Esophagus muscularis mucosa (tissue), 4 donors: ENCODE results near the gene ZFPM1. TPM values are rescaled to one million over a fixed set of nuclear protein-coding genes. Genes with fewer than 3 reads are reported as not detected.

ENCODE experiments used
- DNase-seq: peaks from one replicate; pipeline ENCODE4 v3.0.0-alpha.2; 2017; ENCODE audit errors: extremely low spot score
- H3K27ac ChIP-seq, 4 donors: fragments of 200-600 bp; sonication (generic); replicated peaks in 1 of 4; 1 replicate in 3 of 4; 2 replicates in 1 of 4; pipeline ENCODE4 v1.5.1; 2016 to 2019; ENCODE audit warnings: mild to moderate bottlenecking in 1 of 4
- H3K27me3 ChIP-seq, 4 donors: fragments of 200-600 bp; sonication (generic); one replicate each; pipeline versions ENCODE4 v1.5.1 to v1.6.0; 2016 to 2019
- H3K36me3 ChIP-seq, 4 donors: fragments of 200-600 bp; sonication (generic); one replicate each; pipeline ENCODE4 v1.5.1; 2016 to 2019
- H3K4me1 ChIP-seq, 4 donors: fragments of 200-600 bp; sonication (generic); one replicate each; pipeline ENCODE4 v1.5.1; 2016 to 2019
- H3K4me3 ChIP-seq, 4 donors: fragments of 200-600 bp; sonication (generic); 1 replicate in 2 of 4; 2 replicates in 2 of 4; pipeline ENCODE4 v1.5.1; 2016 to 2019; ENCODE audit warnings: mild to moderate bottlenecking in 4 of 4, moderate library complexity in 1 of 4
- H3K9me3 ChIP-seq, 4 donors: fragments of 200-600 bp; sonication (generic); 1 replicate in 3 of 4; 2 replicates in 1 of 4; pipeline ENCODE4 v1.5.1; 2016 to 2019
- CTCF ChIP-seq, 3 experiments: fragments of 200-600 bp in 2 of 3; fragments of 450-650 bp in 1 of 3; sonication (generic) in 2 of 3; IDR thresholded peaks; one replicate each; pipeline ENCODE4 v1.5.1; 2017 to 2019; ENCODE audit warnings: antibody characterized with exemption in 3 of 3, mild to moderate bottlenecking in 2 of 3, moderate library complexity in 1 of 3
- EP300 ChIP-seq: sonication (generic); formaldehyde crosslinking; IDR thresholded peaks from one replicate; pipeline ENCODE4 v1.6.1; 2017; ENCODE audit warnings: antibody characterized with exemption
- POLR2A ChIP-seq: fragments of 450-650 bp; IDR thresholded peaks from one replicate; pipeline ENCODE4 v1.6.1; 2017; ENCODE audit warnings: antibody characterized with exemption, moderate library complexity, mild to moderate bottlenecking, low read depth
- POLR2AphosphoS5 ChIP-seq, 2 donors: sonication (generic); formaldehyde crosslinking; IDR thresholded peaks; one replicate each; pipeline ENCODE4 v1.6.1; 2017; ENCODE audit warnings: antibody characterized with exemption in 2 of 2
- WGBS: methylation state at CpG from one replicate; pipeline ENCODE4 v1.1.5; 2018; 5-methylcytosine and 5-hydroxymethylcytosine counted together
- intact Hi-C: fragments of 100-400 bp; cut with DNase I; formaldehyde crosslinking; loops from one replicate; pipeline ENCODE4 v1.15.1; 2023
- total RNA-seq, 4 donors: library from RNA; depleted of rRNA; stranded (reverse); fragments of >200 nt; gene quantifications; one replicate each; pipeline versions ENCODE4 v1.1.0 to v1.2.1, GENCODE V29; 2016

Gene ZFPM1
- total RNA-seq, 4 donors from 2014 or later: 0.42 to 1.4 (median 1.0) TPM

DNA sequence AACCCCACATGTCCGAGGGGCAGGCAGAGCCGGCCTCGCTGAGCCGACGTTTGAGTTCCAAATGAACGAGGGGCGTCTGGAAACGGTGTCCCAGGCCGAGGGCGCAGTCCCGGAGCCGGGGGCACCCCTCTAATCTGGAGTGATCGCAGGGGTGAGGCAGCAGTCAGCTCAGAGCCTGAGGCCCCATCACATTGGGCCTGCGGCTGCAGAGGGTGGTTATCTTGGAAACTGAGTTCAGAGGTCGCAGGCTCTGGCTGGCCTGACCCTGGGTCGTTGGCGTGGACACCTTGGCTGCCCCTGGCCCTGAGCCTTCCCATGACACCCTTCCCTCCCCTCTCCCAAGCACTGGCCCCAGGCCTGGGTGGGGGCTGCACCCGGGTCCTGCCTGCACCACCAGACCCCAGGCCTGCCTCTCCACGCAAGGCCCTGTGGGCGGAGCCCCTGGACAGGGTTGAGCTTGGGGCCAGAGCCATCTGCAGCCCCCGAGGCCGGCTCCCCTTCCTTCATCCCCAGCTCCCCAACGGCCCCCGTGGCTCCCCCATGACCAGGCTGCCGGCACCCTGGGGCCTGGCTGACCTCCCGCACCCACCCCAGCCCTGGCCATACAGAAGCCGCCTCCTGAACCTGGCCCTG, 45.6 kb downstream of the ZFPM1 start:
- DNase-seq: no peak
- no peak overlapping the region for H3K4me3 ChIP-seq
- no peaks in the 10 kb centered on the region for H3K9me3 ChIP-seq
- no peaks in the 10 kb centered on the region for H3K36me3 ChIP-seq
- intact Hi-C loops: no loop called here
- H3K27me3 ChIP-seq: peaks cover 0 to 37% (median 0%) of the 10 kb centered on the region in 4 donors
- H3K27ac ChIP-seq: no peak overlapping the region
- WGBS: 60% methylated on average over 1 of the region's 27 CpGs
- TF ChIP-seq CTCF (IDR thresholded peaks at IDR 0.05): no peak
- TF ChIP-seq POLR2AphosphoS5 (IDR thresholded peaks at IDR 0.05): no peak
- no peak for TF ChIP-seq POLR2A
- TF ChIP-seq EP300: no peak
- H3K4me1 ChIP-seq: peaks cover 0 to 16% (median 8%) of the 10 kb centered on the region in 4 donors

DNA sequence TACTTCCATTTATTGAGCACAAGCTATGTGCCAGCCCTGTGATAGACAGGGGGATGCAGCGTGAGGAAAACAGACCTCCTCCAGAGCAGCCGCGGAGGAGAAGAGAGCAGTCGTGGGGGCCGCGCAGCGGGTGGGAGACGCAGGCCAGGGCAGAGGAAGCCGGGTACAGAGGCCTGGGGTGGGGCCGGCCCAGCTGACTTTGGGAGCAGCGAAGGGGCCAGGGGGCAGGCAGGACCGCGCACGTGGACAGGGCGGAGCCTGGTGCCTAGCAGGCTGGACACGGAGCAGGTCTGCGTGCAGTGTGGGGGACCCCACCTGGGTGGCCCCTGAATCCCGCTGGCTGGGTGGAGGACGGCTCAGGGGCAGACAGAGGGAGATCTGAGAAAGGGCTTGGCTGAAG, 46.2 kb downstream of the ZFPM1 start:
- intact Hi-C loops: no loop called here
- DNase-seq: no peak
- Histone ChIP-seq H3K4me1 (peaks cover 0 to 16% (median 8%) of the 10 kb centered on the region in 4 donors), H3K36me3 (no peaks in the 10 kb centered on the region), H3K27me3 (peaks cover 0 to 41% (median 0%) of the 10 kb centered on the region in 4 donors), H3K9me3 (no peaks in the 10 kb centered on the region), H3K27ac (no peak overlapping the region), H3K4me3 (no peak overlapping the region)
- 80% methylated on average over 11 of the region's 19 CpGs for WGBS
- TF ChIP-seq POLR2AphosphoS5 (IDR thresholded peaks at IDR 0.05): no peak
- TF ChIP-seq EP300: no peak
- TF ChIP-seq POLR2A: no peak
- TF ChIP-seq CTCF (IDR thresholded peaks at IDR 0.05): no peak

GRCh38 chr16:88499836-88500251, 46.8 kb downstream of the ZFPM1 start:
- Histone ChIP-seq H3K36me3 (no peaks in the 10 kb centered on the region), H3K9me3 (no peaks in the 10 kb centered on the region), H3K4me3 (no peak overlapping the region), H3K27ac (no peak overlapping the region), H3K27me3 (peaks cover 0 to 44% (median 0%) of the 10 kb centered on the region in 4 donors), H3K4me1 (peaks cover under 1 to 16% (median 8%) of the 10 kb centered on the region in 4 donors)
- DNase-seq: no peak
- TF ChIP-seq POLR2AphosphoS5 (IDR thresholded peaks at IDR 0.05) (no peak), CTCF (IDR thresholded peaks at IDR 0.05) (no peak), EP300 (no peak), POLR2A (no peak)
- 20% methylated on average over 1 of the region's 23 CpGs for whole genome bisulfite sequencing
- intact Hi-C loops: no loop called here

GRCh38 chr16:88500255-88500661, 47.2 kb downstream of the ZFPM1 start:
- 87% methylated on average over 15 of the region's 17 CpGs for WGBS
- TF ChIP-seq EP300: no peak
- no peak for TF ChIP-seq POLR2A
- TF ChIP-seq POLR2AphosphoS5 (IDR thresholded peaks at IDR 0.05): no peak
- TF ChIP-seq CTCF (IDR thresholded peaks at IDR 0.05): no peak
- no peak overlapping the region for H3K27ac ChIP-seq
- H3K27me3 ChIP-seq: peaks cover 0 to 47% (median 0%) of the 10 kb centered on the region in 4 donors
- H3K36me3 ChIP-seq: no peaks in the 10 kb centered on the region
- H3K4me1 ChIP-seq: peaks cover 5 to 18% (median 8%) of the 10 kb centered on the region in 4 donors
- no peak overlapping the region for H3K4me3 ChIP-seq
- no peak for DNase-seq
- H3K9me3 ChIP-seq: no peaks in the 10 kb centered on the region
- intact Hi-C loops: no loop called here

DNA sequence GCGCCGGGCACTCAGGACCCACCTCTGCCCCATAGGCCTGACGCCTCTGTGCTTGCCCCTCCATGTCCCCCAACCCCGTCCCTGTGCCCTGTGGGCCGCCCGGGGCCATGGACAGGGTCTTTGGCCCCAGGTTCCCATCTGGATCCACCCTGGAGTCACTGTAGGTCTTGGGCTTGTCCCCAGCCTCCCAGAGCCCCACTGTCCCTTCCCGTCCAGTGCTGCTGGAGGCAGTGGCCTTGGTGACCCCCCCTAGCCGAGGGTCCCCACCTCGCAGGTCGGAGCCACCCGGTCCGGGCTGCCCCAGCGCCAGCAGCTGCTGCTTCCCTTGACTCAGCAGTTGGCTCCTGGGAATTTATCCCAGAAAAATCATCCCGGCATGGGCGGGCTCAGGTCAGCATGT, 49.3 kb downstream of the ZFPM1 start:
- Histone ChIP-seq H3K36me3 (no peaks in the 10 kb centered on the region), H3K9me3 (no peaks in the 10 kb centered on the region), H3K27me3 (peaks cover 0 to 33% (median 0%) of the 10 kb centered on the region in 4 donors), H3K4me3 (no peak overlapping the region), H3K27ac (no peak overlapping the region), H3K4me1 (peaks cover 5 to 20% (median 10%) of the 10 kb centered on the region in 4 donors)
- 81% methylated on average over 8 of the region's 15 CpGs for WGBS
- TF ChIP-seq CTCF (IDR thresholded peaks at IDR 0.05): no peak
- TF ChIP-seq EP300: no peak
- TF ChIP-seq POLR2A: no peak
- TF ChIP-seq POLR2AphosphoS5 (IDR thresholded peaks at IDR 0.05): no peak
- intact Hi-C loops: no loop called here
- no peak for DNase-seq
